Fibroblast of skin of right quadriceps (primary cell): ENCODE measurements around the gene LRRFIP1.
"Not testable (repeated sequence)": the region's sequence is repeated elsewhere in the genome, so short reads cannot be mapped to it uniquely, and the experiment has no call there.

ENCODE experiments used
- DNase-seq: peaks from one replicate; pipeline ENCODE4 v3.0.0-alpha.2; 2013

LRRFIP1 gene

GRCh38 chr2:237666606-237667005 lies 39.2 kb downstream of the LRRFIP1 start:
- no peak for DNase-seq

GRCh38 chr2:237667050-237667576 lies 39.7 kb downstream of the LRRFIP1 start:
- not testable (repeated sequence) for DNase-seq

- DNase-seq, result no peak
These were observed 40.5 kb downstream of the LRRFIP1 start for GRCh38 chr2:237667893-237668292.

GRCh38 chr2:237668440-237668839 lies 41.1 kb downstream of the LRRFIP1 start:
- no peak for DNase-seq

- no peak for DNase-seq
These were observed 41.9 kb downstream of the LRRFIP1 start for GRCh38 chr2:237669283-237669627.

GRCh38 chr2:237669628-237670392 lies 42.4 kb downstream of the LRRFIP1 start:
- DNase-seq, result peak; percentile 100

GRCh38 chr2:237670641-237671040 lies 43.3 kb downstream of the LRRFIP1 start:
- DNase-seq, result no peak

GRCh38 chr2:237671466-237672138 lies 44.2 kb downstream of the LRRFIP1 start:
- no peak for DNase-seq

GRCh38 chr2:237672731-237673129 lies 45.3 kb downstream of the LRRFIP1 start:
- no peak for DNase-seq

- peak; percentile 45 for DNase-seq
These were observed 46.0 kb downstream of the LRRFIP1 start for GRCh38 chr2:237673130-237674001.

GRCh38 chr2:237674731-237675276 lies 47.4 kb downstream of the LRRFIP1 start:
- peak; percentile 59 for DNase-seq

- DNase-seq, result no peak
These were observed 47.9 kb downstream of the LRRFIP1 start for GRCh38 chr2:237675316-237675715.

- DNase-seq, result no peak
These were observed 53.5 kb downstream of the LRRFIP1 start for GRCh38 chr2:237680702-237681478.

GRCh38 chr2:237682151-237682550 lies 54.8 kb downstream of the LRRFIP1 start:
- DNase-seq, result no peak

- no peak for DNase-seq
These were observed 55.7 kb downstream of the LRRFIP1 start for GRCh38 chr2:237682856-237683670.

GRCh38 chr2:237685408-237685807 lies 58.0 kb downstream of the LRRFIP1 start:
- DNase-seq, result no peak

GRCh38 chr2:237686659-237687136 lies 59.3 kb downstream of the LRRFIP1 start:
- no peak for DNase-seq

- DNase-seq, result no peak
These were observed 60.7 kb downstream of the LRRFIP1 start for GRCh38 chr2:237688081-237688480.

- not testable (repeated sequence) for DNase-seq
These were observed 61.2 kb downstream of the LRRFIP1 start for GRCh38 chr2:237688541-237688940.

- DNase-seq, result no peak
These were observed 62.1 kb downstream of the LRRFIP1 start for GRCh38 chr2:237689336-237690131.
